HG03025 (cell line): ENCODE measurements around the gene ARHGAP27.
"Not testable (repeated sequence)": the region's sequence is repeated elsewhere in the genome, so short reads cannot be mapped to it uniquely, and the experiment has no call there.

Source experiments
- ATAC-seq: cut with Tn5 transposase; IDR thresholded peaks from one replicate; pipeline ENCODE4 v1.9.1; 2021; ENCODE audit warnings: mild to moderate bottlenecking, moderate library complexity; ENCODE audit not compliant: unreplicated experiment, low FRiP score

The ARHGAP27 gene, protein sequence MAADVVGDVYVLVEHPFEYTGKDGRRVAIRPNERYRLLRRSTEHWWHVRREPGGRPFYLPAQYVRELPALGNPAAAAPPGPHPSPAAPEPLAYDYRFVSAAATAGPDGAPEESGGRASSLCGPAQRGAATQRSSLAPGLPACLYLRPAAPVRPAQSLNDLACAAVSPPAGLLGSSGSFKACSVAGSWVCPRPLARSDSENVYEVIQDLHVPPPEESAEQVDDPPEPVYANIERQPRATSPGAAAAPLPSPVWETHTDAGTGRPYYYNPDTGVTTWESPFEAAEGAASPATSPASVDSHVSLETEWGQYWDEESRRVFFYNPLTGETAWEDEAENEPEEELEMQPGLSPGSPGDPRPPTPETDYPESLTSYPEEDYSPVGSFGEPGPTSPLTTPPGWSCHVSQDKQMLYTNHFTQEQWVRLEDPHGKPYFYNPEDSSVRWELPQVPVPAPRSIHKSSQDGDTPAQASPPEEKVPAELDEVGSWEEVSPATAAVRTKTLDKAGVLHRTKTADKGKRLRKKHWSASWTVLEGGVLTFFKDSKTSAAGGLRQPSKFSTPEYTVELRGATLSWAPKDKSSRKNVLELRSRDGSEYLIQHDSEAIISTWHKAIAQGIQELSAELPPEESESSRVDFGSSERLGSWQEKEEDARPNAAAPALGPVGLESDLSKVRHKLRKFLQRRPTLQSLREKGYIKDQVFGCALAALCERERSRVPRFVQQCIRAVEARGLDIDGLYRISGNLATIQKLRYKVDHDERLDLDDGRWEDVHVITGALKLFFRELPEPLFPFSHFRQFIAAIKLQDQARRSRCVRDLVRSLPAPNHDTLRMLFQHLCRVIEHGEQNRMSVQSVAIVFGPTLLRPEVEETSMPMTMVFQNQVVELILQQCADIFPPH

DNA sequence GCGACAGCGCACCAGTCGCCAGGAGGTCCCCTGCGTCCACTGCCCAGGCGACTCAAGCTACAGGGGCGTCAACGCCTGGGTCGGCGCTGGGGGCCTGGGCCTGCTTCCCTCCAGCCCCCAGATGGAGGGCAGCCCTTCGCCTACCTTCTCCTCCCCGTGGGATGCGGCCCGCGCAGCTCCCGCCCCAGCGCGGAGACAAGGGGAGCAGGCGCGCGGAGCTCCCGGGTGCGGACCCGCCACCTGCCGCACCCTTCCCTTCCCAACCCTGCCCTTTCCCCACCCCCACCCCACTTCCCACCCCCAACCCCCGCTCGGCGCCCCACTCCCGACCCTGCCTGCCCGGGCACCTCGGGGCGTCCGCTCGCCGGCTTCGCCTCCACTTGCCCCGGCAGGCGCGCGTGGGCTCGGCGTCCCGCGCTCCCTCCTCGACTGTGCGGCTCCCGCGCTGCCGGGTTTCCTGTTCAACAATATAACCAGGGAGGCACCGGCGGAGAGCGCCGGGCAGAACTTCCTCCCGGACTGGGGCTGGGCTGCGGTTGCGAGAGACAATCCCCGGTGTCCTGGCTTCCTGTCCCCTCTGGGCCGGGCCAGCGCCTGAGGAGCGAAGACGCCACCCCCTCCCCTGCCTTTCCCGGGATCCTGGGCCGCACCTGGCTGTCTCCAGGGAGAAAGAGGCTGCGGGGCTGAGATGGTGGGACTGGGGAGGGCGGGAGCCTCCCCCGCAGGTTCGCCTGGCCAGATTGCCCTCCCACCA, at the start of gene ARHGAP27:
TSS of gene ARHGAP27 (minus strand) at position 466 of the 754 bp plus-strand sequence. CDS start 2,591 bp downstream, outside the sequence.
- no peak for ATAC-seq

- ATAC-seq, result not testable (repeated sequence)
These were observed 49.6 kb upstream of the ARHGAP27 start for GRCh38 chr17:45482317-45482716.

GRCh38 chr17:45475436-45475835, 42.8 kb upstream of the ARHGAP27 start:
- ATAC-seq, result not testable (repeated sequence)

DNA sequence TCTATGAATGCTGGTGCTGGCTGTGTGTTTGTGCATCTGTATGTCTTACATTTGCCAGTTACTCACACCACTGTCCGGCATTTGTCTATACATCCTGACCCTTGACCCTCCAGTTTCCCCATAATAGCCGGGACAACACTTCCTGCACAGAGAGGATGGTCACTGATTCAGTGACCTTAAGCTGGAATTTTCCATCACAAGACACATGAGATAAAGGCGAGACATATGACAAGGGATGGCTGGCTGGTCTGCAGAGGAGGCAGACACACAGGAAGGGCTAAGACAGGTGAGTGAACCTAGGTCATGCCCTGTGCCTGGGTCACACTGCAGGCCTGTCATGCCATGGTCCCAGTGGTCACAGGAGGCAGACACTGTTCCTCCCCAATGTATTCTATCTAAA, 39.6 kb upstream of the ARHGAP27 start:
- ATAC-seq, result not testable (repeated sequence)

DNA sequence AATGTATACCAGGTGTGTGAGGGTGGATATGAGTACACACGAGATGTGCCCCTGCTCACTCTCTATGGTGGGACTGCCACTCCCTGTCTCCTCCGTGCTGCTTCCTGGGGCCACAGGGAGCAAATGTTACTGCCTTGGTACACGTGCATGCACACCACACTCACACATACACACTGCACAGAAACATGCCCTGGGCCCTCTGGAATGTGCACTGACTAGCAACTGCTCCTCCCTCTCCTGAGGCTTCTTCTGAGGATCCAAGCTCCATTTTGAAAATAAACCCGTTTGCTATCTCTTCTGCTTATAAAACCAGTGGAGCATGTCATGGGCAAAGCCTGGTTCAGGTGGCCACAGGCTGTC, 36.5 kb upstream of the ARHGAP27 start:
- ATAC-seq, result not testable (repeated sequence)

GRCh38 chr17:45468293-45469203, 35.9 kb upstream of the ARHGAP27 start:
- ATAC-seq, result not testable (repeated sequence)

DNA sequence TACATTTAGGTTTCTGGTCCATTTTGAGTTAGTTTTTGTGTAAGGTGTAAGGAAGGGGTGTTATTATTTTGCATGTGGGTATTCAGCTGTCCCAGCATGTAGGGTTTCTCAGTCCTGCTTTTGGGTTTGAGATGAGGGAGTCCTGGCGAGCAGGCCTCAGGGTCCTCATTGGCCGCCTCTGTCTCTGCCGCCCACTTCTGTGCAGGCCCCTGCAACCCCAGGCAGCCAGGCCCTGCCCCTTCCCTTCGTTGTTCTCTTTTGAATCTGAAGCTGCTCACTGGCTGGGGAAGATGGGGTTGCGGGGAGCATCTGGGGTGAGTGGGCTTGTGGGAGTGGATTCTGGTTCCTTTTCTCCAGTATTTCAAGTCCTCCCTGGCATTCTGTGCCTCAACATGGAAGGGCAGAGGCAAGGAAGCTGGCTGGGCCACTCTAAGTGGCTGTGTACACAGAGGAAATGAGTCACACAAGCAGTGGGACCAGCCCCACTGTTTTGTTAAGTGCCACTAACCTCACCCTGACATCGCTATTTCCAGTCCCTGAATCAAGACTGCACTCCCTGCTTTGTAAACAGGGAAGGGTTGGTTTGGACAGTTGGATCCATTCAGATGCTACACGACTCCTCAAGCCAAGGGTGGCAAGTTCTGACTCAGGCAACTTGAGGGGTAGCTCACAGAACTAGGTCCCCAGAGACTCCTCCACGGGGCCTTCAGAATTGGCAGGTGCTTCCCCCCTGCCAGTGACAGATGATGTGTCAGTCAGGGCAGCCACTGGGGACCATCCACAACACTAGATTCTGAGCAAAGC, 29.1 kb upstream of the ARHGAP27 start:
- ATAC-seq, result not testable (repeated sequence)

GRCh38 chr17:45460422-45460821, 27.8 kb upstream of the ARHGAP27 start:
- not testable (repeated sequence) for ATAC-seq

GRCh38 chr17:45454341-45454740, 21.7 kb upstream of the ARHGAP27 start:
- not testable (repeated sequence) for ATAC-seq

- ATAC-seq, result not testable (repeated sequence)
These were observed 21.1 kb upstream of the ARHGAP27 start for GRCh38 chr17:45453731-45454130.

GRCh38 chr17:45453225-45453534, 20.5 kb upstream of the ARHGAP27 start:
- not testable (repeated sequence) for ATAC-seq

GRCh38 chr17:45452329-45453224, 19.9 kb upstream of the ARHGAP27 start:
- ATAC-seq, result not testable (repeated sequence)

GRCh38 chr17:45451660-45452059, 19.0 kb upstream of the ARHGAP27 start:
- not testable (repeated sequence) for ATAC-seq

GRCh38 chr17:45451131-45451530, 18.5 kb upstream of the ARHGAP27 start:
- ATAC-seq, result no peak

- not testable (repeated sequence) for ATAC-seq
These were observed 17.1 kb upstream of the ARHGAP27 start for GRCh38 chr17:45449708-45450329.

GRCh38 chr17:45449260-45449659, 16.6 kb upstream of the ARHGAP27 start:
- ATAC-seq, result not testable (repeated sequence)

DNA sequence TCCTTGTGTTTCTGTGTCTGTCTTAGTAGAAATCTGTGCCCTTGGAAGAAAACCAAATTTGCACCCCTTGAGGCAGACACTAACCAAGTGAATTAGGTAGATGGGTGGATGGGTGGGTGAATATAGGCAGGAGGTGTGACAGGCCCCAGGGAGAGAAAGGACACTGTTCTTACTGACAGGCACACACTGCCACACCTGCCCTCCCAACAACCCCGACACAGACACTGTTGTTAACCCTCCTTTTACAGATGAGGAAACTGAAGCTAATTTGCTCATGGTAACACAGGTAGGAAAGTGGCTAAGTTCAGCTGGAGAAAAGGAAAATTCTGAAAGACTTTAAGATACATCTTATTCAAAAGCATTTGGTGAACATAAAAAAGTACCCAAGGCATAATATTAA, 15.8 kb upstream of the ARHGAP27 start:
- not testable (repeated sequence) for ATAC-seq
